Limb (tissue), 2 donors: ENCODE results near the gene TMA7.
"Not testable (repeated sequence)": the region's sequence is repeated elsewhere in the genome, so short reads cannot be mapped to it uniquely, and the experiment has no call there.

ENCODE experiments used
- DNase-seq, 2 donors: peaks; one replicate each; pipeline ENCODE4 v3.0.0-alpha.2; 2016; ENCODE audit errors: extremely low spot score in 2 of 2

Gene TMA7

GRCh38 chr3:48435774-48436476, 4.1 kb upstream of the TMA7 start:
- DNase-seq, result peak; percentile 83 to 88

- DNase-seq, result no peak
Observed at GRCh38 chr3:48436477-48436787, 3.6 kb upstream of the TMA7 start.

- DNase-seq, result no peak
Observed at GRCh38 chr3:48436855-48437254, 3.2 kb upstream of the TMA7 start.

- no peak for DNase-seq
Observed at GRCh38 chr3:48437812-48438211, 2.2 kb upstream of the TMA7 start.

GRCh38 chr3:48440590-48440958, 517 bp downstream of the TMA7 start:
- DNase-seq, result no peak

- no peak for DNase-seq
Observed at GRCh38 chr3:48441940-48442339, 1.9 kb downstream of the TMA7 start.

GRCh38 chr3:48445277-48445882, 5.3 kb downstream of the TMA7 start:
- DNase-seq, result no peak

GRCh38 chr3:48446043-48446424, 6.0 kb downstream of the TMA7 start:
- DNase-seq, result no peak

- peak; percentile 86 to 93 for DNase-seq
Observed at GRCh38 chr3:48446425-48447193, 6.6 kb downstream of the TMA7 start, which contains the start of gene ATRIP. ATRIP (plus strand) TSS chr3:48446737; CDS start chr3:48446846, 109 bp downstream.

- DNase-seq, result no peak
Observed at GRCh38 chr3:48451270-48451669, 11.2 kb downstream of the TMA7 start.

GRCh38 chr3:48456456-48456855, 16.4 kb downstream of the TMA7 start:
- no peak for DNase-seq

- DNase-seq, result no peak
Observed at GRCh38 chr3:48459331-48459730, 19.3 kb downstream of the TMA7 start.

GRCh38 chr3:48459773-48460516, 19.9 kb downstream of the TMA7 start:
- DNase-seq, result no peak

- DNase-seq, result no peak
Observed at GRCh38 chr3:48460517-48460902, 20.5 kb downstream of the TMA7 start.

GRCh38 chr3:48461767-48462166, 21.7 kb downstream of the TMA7 start:
- not testable (repeated sequence) for DNase-seq

GRCh38 chr3:48463703-48464102, 23.6 kb downstream of the TMA7 start:
- no peak for DNase-seq

GRCh38 chr3:48464713-48465221, 24.7 kb downstream of the TMA7 start:
- no peak for DNase-seq

- DNase-seq, result no peak
Observed at GRCh38 chr3:48465237-48465530, 25.1 kb downstream of the TMA7 start.

GRCh38 chr3:48465531-48466378, 25.7 kb downstream of the TMA7 start:
- peak; percentile 89 to 97 for DNase-seq

GRCh38 chr3:48466386-48467109, 26.5 kb downstream of the TMA7 start:
- DNase-seq, result no peak

- DNase-seq, result no peak
Observed at GRCh38 chr3:48467110-48467454, 27.0 kb downstream of the TMA7 start.
